H7 (cell line): ENCODE measurements around the gene TMEM11. TPM values are rescaled to one million over a fixed set of nuclear protein-coding genes. Genes with fewer than 3 reads are reported as not detected.
"Not testable (repeated sequence)": the region's sequence is repeated elsewhere in the genome, so short reads cannot be mapped to it uniquely, and the experiment has no call there.

Experiments
- DNase-seq: peaks from one replicate; pipeline ENCODE4 v3.0.0; 2012
- H3K27me3 ChIP-seq: 2 replicates; pipeline ENCODE4 v1.6.0; 2011; ENCODE audit warnings: mild to moderate bottlenecking, low read length; ENCODE audit not compliant: control insufficient read depth, insufficient read depth
- H3K36me3 ChIP-seq: replicated peaks from 2 replicates; pipeline ENCODE4 v1.5.1; 2011; ENCODE audit warnings: low read length; ENCODE audit not compliant: control insufficient read depth, insufficient read depth
- H3K4me3 ChIP-seq: 2 replicates; pipeline ENCODE4 v1.5.1; 2011; ENCODE audit warnings: low read depth, mild to moderate bottlenecking, control low read depth, low read length, moderate library complexity; ENCODE audit not compliant: insufficient read depth
- total RNA-seq: library from RNA; depleted of rRNA; stranded (reverse); fragments of >200 nt; shearing (Covaris generic); gene quantifications from 2 replicates; pipeline ENCODE4 v1.2.3, GENCODE V29; 2014

TMEM11 gene
- total RNA-seq, 1 experiment from 2014 or later = 26.1 TPM

GRCh38 chr17:21192414-21192813 is 21.5 kb downstream of the TMEM11 start:
- H3K27me3 ChIP-seq, DNase-seq, H3K36me3 ChIP-seq, H3K4me3 ChIP-seq: not testable (repeated sequence)

DNA sequence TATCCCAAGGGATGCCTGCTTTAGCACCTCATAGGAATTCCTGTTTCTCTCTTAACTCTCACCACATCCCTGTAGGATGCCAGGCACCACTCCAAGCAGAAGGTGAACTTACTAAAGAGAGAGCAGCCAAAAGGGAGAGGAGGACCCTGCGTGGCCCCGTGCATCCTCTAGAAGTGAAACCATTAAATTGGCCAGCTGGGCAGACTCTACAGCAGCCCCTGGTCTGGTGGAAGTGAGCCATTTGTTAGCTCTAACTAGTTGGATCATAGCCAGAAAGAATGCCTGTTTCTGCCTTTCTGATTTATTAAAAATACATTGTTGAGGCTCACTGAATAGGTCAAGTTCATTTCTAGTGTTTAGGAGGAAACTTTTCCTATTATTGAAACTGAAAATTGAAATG is 22.3 kb downstream of the TMEM11 start:
- no peaks in the 10 kb centered on the region for H3K27me3 ChIP-seq
- no peak for DNase-seq
- H3K36me3 ChIP-seq = no peaks in the 10 kb centered on the region
- no peak overlapping the region for H3K4me3 ChIP-seq

- Histone ChIP-seq H3K27me3 (no peaks in the 10 kb centered on the region), H3K36me3 (no peaks in the 10 kb centered on the region), H3K4me3 (no peak overlapping the region)
- DNase-seq = no peak
Measured at GRCh38 chr17:21190078-21190477, 23.9 kb downstream of the TMEM11 start.

- no peak for DNase-seq
- H3K4me3 ChIP-seq = no peak overlapping the region
- H3K36me3 ChIP-seq = no peaks in the 10 kb centered on the region
- H3K27me3 ChIP-seq = no peaks in the 10 kb centered on the region
Measured at GRCh38 chr17:21189361-21189760, 24.6 kb downstream of the TMEM11 start.

- no peaks in the 10 kb centered on the region for H3K27me3 ChIP-seq
- no peak for DNase-seq
- no peak overlapping the region for H3K4me3 ChIP-seq
Measured at GRCh38 chr17:21186399-21187187, 27.4 kb downstream of the TMEM11 start.

GRCh38 chr17:21185061-21185460 is 28.9 kb downstream of the TMEM11 start:
- DNase-seq = no peak
- Histone ChIP-seq H3K27me3 (no peaks in the 10 kb centered on the region), H3K36me3 (peaks cover 2% of the 10 kb centered on the region; the same call in 1 of the 2 replicates), H3K4me3 (no peak overlapping the region)

More at GRCh38 chr17:21186399-21187187, 27.4 kb downstream of the TMEM11 start:
- H3K36me3 ChIP-seq = peaks cover 2% of the 10 kb centered on the region; the same call in 1 of the 2 replicates

GRCh38 chr17:21184570-21184969 is 29.4 kb downstream of the TMEM11 start:
- H3K36me3 ChIP-seq = peaks cover 2% of the 10 kb centered on the region; the same call in 1 of the 2 replicates
- DNase-seq = no peak
- H3K27me3 ChIP-seq = no peaks in the 10 kb centered on the region
- H3K4me3 ChIP-seq = no peak overlapping the region

- DNase-seq = no peak
Measured at GRCh38 chr17:21183468-21183867, 30.5 kb downstream of the TMEM11 start.

GRCh38 chr17:21177854-21178600 is 35.9 kb downstream of the TMEM11 start:
- peak; percentile 14 for DNase-seq
- Histone ChIP-seq H3K27me3 (no peaks in the 10 kb centered on the region), H3K4me3 (no peak overlapping the region), H3K36me3 (peaks cover 3% of the 10 kb centered on the region)

More at GRCh38 chr17:21183468-21183867, 30.5 kb downstream of the TMEM11 start:
- Histone ChIP-seq H3K36me3 (peaks cover 2% of the 10 kb centered on the region; the same call in 1 of the 2 replicates), H3K4me3 (no peak overlapping the region), H3K27me3 (no peaks in the 10 kb centered on the region)

- DNase-seq = peak; percentile 19
- Histone ChIP-seq H3K27me3 (no peaks in the 10 kb centered on the region), H3K36me3 (peaks cover 6% of the 10 kb centered on the region), H3K4me3 (no peak overlapping the region)
Measured at GRCh38 chr17:21177401-21177800, 36.6 kb downstream of the TMEM11 start.

DNA sequence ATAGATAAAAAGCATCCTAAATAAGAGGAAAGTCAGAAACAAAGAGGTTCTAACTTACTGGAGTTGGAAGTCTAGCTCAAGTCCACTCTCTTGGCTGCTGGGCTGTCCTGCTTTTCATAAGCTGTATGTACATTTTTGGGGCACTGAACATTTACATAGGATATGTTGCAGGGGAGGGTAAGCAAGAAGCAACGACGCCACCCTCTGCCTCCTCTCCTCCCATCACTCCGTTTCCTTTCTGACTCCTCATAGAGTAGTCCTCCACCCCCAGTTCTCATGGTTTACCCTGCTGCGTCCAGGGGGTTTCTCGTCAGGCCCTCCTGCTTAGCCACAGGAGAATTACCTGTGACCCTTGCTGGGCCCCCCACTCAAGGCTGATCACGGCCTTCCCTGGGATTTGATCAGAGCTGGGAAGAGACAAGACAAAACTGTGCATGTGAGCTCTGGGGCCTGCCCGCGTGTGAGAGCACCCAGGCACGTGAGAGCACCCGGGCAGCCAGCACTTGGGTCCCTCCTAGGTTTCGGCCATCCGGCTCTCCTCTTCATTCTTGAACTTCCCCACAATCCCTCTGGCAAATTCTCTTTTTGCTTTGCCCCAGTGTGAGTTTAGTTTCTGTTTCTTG is 37.1 kb downstream of the TMEM11 start:
- Histone ChIP-seq H3K4me3 (no peak overlapping the region), H3K27me3 (no peaks in the 10 kb centered on the region), H3K36me3 (peaks cover 6% of the 10 kb centered on the region)
- peak; percentile 28 for DNase-seq

DNA sequence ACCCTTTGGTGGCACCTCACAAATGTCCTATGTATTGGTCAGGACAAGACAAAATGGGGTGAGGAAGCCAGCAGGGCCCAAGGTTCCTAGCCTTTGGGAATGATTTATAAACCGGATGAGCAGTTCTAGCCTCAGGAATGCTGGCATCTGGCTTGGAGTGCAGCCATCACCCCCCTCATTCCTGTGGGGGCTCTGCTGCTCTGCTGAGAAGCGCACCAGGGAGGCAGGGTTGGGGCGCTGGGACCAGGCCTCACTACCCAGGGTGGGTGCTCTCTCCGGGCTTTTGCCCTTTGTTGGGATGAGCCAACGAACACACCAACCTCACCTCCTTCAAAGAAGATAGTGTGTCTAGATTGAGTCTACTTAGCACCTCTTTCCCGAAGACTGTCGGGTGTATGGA is 39.2 kb downstream of the TMEM11 start:
- no peaks in the 10 kb centered on the region for H3K27me3 ChIP-seq
- H3K4me3 ChIP-seq = no peak overlapping the region
- peaks cover 6% of the 10 kb centered on the region for H3K36me3 ChIP-seq
- no peak for DNase-seq

- Histone ChIP-seq H3K27me3 (no peaks in the 10 kb centered on the region), H3K4me3 (no peak overlapping the region), H3K36me3 (peaks cover 6% of the 10 kb centered on the region)
- DNase-seq = no peak
Measured at GRCh38 chr17:21174186-21174585, 39.8 kb downstream of the TMEM11 start.

DNA sequence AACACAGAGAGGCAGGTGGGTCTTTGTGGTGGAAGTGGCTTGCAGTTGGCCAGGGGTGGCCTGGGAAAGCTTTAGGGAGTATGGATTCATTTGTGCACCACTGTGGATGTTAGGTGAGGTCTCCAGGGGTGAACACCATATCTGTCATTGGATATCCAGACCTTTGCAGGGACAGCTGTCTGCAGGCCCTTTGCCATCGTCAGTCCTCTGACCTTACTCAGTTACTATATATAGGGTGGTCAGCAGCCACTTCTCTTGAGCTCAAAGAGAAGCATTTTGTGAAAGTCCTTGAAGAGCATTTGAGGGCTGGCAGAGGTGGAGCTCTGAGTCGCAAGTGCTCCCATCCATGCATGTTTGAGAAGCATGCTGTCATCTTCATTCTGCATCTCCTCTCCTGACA is 40.4 kb downstream of the TMEM11 start:
- Histone ChIP-seq H3K36me3 (peaks cover 6% of the 10 kb centered on the region), H3K4me3 (no peak overlapping the region), H3K27me3 (no peaks in the 10 kb centered on the region)
- DNase-seq = no peak
